ENCODE measurements around the gene ZNF256.
A peak's percentile ranks its signal among the peaks of the same experiment; 100 is the strongest.

The ZNF256 gene

GRCh38 chr19:57947419-57948134 is at the start of gene ZNF256:
ZNF256 (minus strand) TSS chr19:57947706; CDS start chr19:57947474, 232 bp downstream.
- DNase-seq (ENCODE audit: low read depth) = peak; percentile 92

- no peak for DNase-seq (ENCODE audit: low read depth)
These were observed 45.3 kb upstream of the ZNF256 start for GRCh38 chr19:57992841-57993240.

GRCh38 chr19:57978586-57979289 is 31.2 kb upstream of the ZNF256 start:
- DNase-seq (ENCODE audit: low read depth) = no peak

DNA sequence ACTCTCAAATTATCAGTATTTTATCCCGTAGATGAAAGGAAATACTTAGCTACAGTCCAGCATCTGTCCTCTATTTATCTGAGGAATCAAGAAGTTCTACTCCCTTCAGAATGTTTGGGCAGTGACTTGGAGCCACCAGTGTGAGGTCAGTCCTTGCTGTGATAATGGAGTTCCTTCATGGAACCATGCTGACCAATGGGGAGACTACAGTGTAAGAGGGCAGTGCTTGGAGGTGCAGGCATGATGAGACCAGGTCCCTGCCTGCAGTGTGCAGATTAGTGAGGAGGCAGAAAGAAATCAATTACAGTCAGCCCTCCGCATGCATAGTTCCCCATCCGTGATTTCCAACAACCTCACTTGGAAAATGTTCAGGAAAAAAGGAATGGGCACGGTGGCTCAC is 26.9 kb upstream of the ZNF256 start, which contains the start of gene C19orf18:
Gene C19orf18 (minus strand): TSS at position 101 of the 400 bp plus-strand sequence. CDS start 102 bp downstream, outside the sequence.
- DNase-seq (ENCODE audit: low read depth) = no peak

- no peak for DNase-seq (ENCODE audit: low read depth)
These were observed 17.3 kb upstream of the ZNF256 start for GRCh38 chr19:57964761-57965160.

DNA sequence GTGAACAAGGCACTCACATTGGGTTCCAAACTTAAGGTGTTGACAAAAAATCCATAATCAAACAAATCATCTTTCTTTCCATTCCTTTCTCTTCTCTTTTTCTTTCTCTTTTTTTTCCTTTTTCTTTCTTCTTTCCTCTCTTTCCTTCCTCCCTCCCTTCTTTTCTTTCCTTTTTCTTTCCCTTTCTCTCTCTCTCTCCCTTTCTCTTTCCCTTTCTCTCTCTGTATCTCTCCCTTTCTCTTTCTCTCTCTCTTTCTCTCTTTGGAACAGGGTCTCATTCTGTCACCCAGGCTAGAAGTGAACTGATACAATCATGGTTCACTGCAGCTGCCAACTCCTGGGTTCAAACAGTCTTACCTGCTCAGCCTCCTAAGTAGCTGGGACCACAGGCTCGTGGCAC is 14.3 kb upstream of the ZNF256 start:
- no peak for DNase-seq (ENCODE audit: low read depth)

- DNase-seq (ENCODE audit: low read depth) = no peak
These were observed 7.5 kb upstream of the ZNF256 start for GRCh38 chr19:57954996-57955395.

GRCh38 chr19:57949702-57950101 is 2.2 kb upstream of the ZNF256 start:
- no peak for DNase-seq (ENCODE audit: low read depth)

GRCh38 chr19:57949296-57949695 is 1.8 kb upstream of the ZNF256 start:
- DNase-seq (ENCODE audit: low read depth) = no peak

DNA sequence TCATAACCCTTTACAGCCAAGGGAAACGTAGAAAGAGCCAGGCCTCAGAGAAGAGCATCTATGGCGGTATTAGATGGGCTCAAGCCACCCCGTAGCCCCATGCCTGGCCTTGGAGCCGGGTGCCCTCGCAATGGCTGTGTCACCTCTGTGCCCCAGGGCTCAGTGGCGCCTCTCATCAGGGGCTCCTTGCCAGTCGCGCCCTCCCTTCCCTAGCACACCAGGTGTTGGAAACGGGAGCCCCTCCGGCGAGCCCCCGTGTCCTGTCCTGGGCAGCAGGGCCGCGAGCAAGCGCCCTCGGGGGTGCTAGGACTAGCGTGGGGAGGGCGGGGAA is 453 bp downstream of the ZNF256 start:
- DNase-seq (ENCODE audit: low read depth) = no peak

DNA sequence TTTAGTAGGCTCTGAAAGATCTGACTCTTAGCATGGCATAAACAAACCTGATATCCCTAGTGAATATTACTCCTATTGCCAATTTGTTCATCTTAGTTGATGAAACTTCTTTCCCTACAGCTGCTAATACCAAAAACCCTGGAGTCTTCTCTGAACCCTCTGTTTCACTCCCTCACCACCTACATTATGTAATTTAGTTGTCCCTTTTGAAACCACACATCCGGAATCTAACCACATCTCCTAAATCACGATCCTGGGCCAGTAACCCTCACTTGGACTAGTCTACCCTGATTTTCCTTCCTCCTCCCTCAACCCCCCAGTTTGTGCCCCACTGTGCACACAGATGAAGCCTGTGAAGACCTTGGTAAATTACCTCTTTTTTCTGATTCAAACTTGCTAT is 1.2 kb downstream of the ZNF256 start:
- DNase-seq (ENCODE audit: low read depth) = no peak

DNA sequence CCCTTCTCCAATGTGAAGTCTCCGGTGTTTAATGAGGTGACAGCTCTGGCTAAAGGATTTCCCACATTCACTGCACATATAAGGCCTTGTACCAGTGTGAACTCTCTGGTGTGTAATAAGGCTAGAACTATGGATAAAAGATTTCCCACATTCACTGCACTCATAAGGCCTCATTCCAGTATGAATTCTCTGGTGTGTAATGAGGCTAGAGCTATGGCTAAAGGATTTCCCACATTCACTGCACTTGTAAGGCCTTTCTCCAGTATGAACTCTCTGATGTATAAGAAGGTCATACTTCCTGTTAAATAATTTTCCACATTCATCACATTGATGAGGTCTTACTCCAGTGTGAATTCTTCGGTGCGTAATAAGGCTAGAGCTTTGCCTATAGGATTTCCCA is 5.9 kb downstream of the ZNF256 start:
- DNase-seq (ENCODE audit: low read depth) = no peak

DNA sequence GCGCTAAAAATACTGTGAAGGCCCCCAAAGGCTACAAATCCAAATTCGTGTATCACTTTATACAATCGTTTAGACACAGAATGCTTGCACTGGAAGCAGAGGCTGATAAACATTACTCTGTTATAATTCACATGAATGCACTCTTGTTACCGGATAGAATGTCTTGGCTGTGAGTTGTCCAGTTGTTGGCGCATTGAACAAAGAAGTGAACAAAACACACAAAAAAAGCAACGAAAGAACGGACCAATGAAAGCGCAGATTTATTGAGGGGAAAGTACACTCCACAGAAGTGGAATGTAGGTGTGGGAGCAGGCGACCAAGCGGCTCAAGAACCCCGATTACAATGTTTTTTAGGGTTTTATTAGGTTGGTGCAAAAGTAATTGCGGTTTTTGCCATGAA is 11.8 kb downstream of the ZNF256 start:
- no peak for DNase-seq (ENCODE audit: low read depth)

DNA sequence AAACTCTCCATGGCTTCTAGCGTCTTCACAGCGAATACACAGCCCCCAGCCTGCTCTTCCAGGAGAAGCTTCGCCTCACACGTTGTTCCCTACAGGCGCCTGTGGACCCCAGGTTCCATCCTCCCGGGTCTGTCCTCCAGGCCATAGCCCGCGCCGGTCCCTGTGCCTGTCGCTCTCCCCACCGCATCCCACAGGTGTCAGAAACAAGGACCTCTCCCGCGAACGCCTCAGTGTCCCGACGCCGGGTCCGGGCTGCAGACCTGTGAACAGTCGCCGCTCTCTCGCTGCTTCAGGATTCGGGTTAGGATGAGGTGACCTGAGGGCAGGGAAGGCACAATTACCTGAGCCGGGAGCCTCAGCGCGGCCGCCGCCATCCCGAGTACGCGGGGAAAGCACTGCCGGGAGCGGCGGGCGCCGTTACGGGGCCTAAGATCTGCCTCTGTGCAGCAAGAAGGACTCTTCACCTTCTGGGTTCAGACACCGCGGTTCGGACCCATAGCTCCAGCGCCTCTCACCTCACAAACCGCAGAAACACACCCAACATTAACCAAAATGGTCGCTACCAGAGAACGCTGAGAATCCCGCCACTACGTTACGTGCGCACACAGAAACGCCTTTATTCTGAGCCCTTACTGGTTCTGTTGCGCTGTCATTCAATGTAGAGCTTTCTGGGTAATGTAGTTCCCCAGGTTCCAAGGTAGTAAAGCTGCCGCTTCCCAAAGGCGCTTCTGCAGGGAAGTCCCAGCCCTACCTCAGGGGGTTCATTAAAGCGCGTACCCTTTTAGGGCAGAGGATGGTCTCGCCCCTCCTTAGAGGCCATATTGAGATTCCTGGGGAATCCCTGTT is 12.5 kb downstream of the ZNF256 start, which contains the start of gene ZNF418:
Gene ZNF418 (minus strand): TSS at position 583 of the 846 bp plus-strand sequence. CDS start 1,580 bp downstream, outside the sequence.
- peak; percentile 23 for DNase-seq (ENCODE audit: low read depth)

DNA sequence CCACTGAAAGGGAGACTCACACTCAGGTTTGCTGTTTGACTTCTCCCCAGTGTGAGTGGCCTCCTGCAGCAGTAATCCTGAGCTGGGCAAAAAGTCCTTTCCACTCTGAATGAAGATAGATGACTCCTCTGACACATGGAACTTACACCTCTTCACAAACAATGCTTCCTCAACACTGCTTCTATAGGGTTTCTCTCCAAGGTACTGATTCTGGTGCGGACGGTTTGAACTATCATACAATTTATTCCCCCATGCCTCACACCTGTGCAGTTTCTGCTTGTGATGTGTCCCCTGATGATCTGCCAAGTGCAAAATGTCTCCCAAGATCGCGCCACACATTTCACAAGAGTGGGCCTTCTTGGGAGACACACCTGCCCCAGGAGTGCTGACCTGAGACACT is 19.9 kb downstream of the ZNF256 start:
- no peak for DNase-seq (ENCODE audit: low read depth)

GRCh38 chr19:57916168-57916995 is 31.1 kb downstream of the ZNF256 start, which contains the start of gene ZNF417:
ZNF417 (minus strand) TSS chr19:57916592; CDS start chr19:57916411, 181 bp downstream.
- DNase-seq (ENCODE audit: low read depth) = peak; percentile 79

DNA sequence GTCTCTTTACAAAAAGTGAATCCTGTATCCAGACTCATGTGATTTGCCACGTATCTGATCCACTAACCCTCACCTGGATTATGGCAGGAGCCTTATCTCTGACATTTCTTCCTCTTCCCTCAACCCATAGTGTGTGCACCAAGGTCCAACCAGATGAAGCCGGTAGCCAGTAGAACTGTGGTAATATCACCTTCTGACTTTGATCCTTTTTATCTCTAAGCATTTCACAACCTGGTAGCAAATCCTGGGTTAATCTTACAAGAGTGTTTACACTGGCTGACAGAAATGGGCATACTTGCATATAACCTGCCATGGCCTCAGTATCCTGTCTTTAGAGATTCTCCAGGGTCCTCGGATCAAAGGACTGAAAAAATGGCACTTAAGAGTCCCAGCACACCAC is 33.0 kb downstream of the ZNF256 start:
- DNase-seq (ENCODE audit: low read depth) = no peak

- DNase-seq (ENCODE audit: low read depth) = no peak
These were observed 40.1 kb downstream of the ZNF256 start for GRCh38 chr19:57907394-57907793.

GRCh38 chr19:57905258-57905657 is 42.2 kb downstream of the ZNF256 start:
- DNase-seq (ENCODE audit: low read depth) = no peak

DNA sequence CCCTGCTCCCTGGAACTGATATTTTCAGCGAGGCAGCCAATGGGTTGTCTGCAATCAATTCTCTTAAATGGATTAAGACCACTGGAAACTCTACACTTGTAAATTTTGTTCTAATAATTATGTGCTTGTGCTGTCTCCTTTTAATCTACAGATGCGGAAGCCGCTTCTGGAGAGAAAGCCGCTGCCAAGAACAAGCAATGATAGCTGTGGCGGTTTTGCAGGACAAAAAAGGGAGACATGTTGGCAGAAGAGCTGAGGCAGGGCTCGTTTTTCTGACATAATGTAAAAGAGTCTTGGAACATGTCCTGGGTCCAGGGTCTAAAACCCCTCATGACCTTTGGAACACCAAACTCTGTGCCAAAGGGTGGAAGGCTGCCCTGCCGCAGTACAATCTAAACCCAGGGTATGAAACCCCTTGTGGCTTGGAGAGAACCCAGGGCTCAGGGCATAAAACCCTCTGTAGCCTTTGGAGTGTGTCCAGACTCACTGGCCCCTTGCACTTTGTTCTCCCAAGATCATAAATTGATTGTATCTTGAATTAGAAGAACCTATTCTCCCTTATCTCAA is 43.8 kb downstream of the ZNF256 start:
- no peak for DNase-seq (ENCODE audit: low read depth)

DNA sequence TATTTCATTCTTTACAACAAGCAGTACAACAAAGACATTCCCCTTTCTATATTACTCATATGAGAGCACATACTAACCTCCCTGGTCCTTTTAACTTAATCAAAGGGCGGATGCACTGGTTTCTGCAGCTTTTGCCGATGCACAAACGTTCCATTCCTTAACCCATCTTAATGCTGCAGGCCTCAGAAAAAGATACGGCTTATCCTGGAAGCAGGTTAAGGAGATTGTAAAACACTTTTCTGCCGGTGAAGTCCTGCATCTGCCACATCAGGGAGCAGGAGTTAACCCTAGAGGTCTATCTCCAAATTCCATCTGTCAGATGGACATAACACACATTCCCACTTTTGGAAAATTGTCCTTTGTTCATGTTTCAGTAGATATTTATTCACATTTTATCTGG is 47.2 kb downstream of the ZNF256 start:
- DNase-seq (ENCODE audit: low read depth) = no peak
